Panc1 (cell line): Measurements from ENCODE around the gene SETDB1. TPM values are rescaled to one million over a fixed set of nuclear protein-coding genes. Genes with fewer than 3 reads are reported as not detected.

Source experiments
- ATAC-seq: fragments of 200-7000 bp; cut with Tn5 transposase; 2 replicates; pipeline ENCODE4 v1.9.1; 2020; ENCODE audit warnings: mild to moderate bottlenecking, moderate library complexity
- BruUV-seq: library from RNA; stranded (reverse); fragments of 400-500 nt; replicated peaks from 2 replicates; lab custom pipeline; 2021; lab: Mats Ljungman, UMichigan
- CTCF ChIA-PET: fragments of 300-600 bp; sonication (Branson Sonifier 250); formaldehyde crosslinking; loops from one replicate; lab custom pipeline; 2022; ENCODE audit warnings: antibody characterized with exemption; lab: Charles Lee
- POLR2A ChIA-PET: fragments of 300-600 bp; sonication (Branson Sonifier 250); formaldehyde crosslinking; loops from one replicate; lab custom pipeline; 2022; ENCODE audit warnings: antibody characterized with exemption; lab: Charles Lee
- DNase-seq: peaks from one replicate; pipeline ENCODE4 v3.0.0-alpha.2; 2010; ENCODE audit warnings: low read depth, low spot score
- H3K27ac ChIP-seq: 2 replicates; pipeline ENCODE4 v1.5.1; 2011; ENCODE audit warnings: mild to moderate bottlenecking, low read length, inconsistent platforms
- H3K27me3 ChIP-seq: fragments of 200-500 bp; sonication (Bioruptor generic); 2 replicates; pipeline ENCODE4 v1.6.0; 2014; ENCODE audit warnings: low read length, inconsistent platforms; ENCODE audit not compliant: control insufficient read depth, insufficient read depth
- H3K36me3 ChIP-seq: fragments of 200-500 bp; sonication (Bioruptor generic); 2 replicates; pipeline ENCODE4 v1.5.1; 2014; ENCODE audit warnings: inconsistent platforms, mild to moderate bottlenecking, low read length, moderate library complexity; ENCODE audit not compliant: control insufficient read depth, insufficient read depth
- H3K4me1 ChIP-seq: 2 replicates; pipeline ENCODE4 v1.5.1; 2011; ENCODE audit warnings: inconsistent platforms, mild to moderate bottlenecking, low read length, moderate library complexity; ENCODE audit not compliant: control insufficient read depth, insufficient read depth
- H3K4me3 ChIP-seq, 2 experiments: 2 replicates each; pipeline ENCODE4 v1.5.1; 2011 to 2012; ENCODE audit warnings: low read depth in 2 of 2, low read length in 2 of 2, mild to moderate bottlenecking in 2 of 2, inconsistent platforms in 1 of 2, moderate library complexity in 1 of 2
- H3K9me3 ChIP-seq: fragments of 200-500 bp; sonication (Bioruptor generic); 2 replicates; pipeline ENCODE4 v1.5.1; 2014; ENCODE audit warnings: low read depth, mild to moderate bottlenecking, inconsistent platforms, low read length, moderate library complexity; ENCODE audit not compliant: control insufficient read depth, insufficient read depth
- CTCF ChIP-seq: fragments of 450-650 bp; IDR thresholded peaks from 2 replicates; pipeline ENCODE4 v1.5.1; 2017; ENCODE audit warnings: mild to moderate bottlenecking
- POLR2AphosphoS5 ChIP-seq: IDR thresholded peaks from 2 replicates; pipeline ENCODE4 v1.6.1; 2012; ENCODE audit warnings: mild to moderate bottlenecking, low read depth, low read length, moderate library complexity
- REST ChIP-seq, 2 experiments: IDR thresholded peaks; 2 replicates each; pipeline ENCODE4 v1.6.1; 2011 to 2012; ENCODE audit warnings: low read depth in 2 of 2, control low read depth in 1 of 2, low read length in 1 of 2, mild to moderate bottlenecking in 1 of 2, moderate library complexity in 1 of 2; ENCODE audit not compliant: insufficient read depth in 1 of 2
- SIN3A ChIP-seq: IDR thresholded peaks from 2 replicates; pipeline ENCODE4 v1.6.1; 2012; ENCODE audit warnings: low read depth, mild to moderate bottlenecking, low read length, moderate library complexity, borderline replicate concordance; ENCODE audit not compliant: insufficient read depth
- TCF7L2 ChIP-seq: IDR thresholded peaks from 2 replicates; pipeline ENCODE4 v1.6.1; 2011; ENCODE audit warnings: mild to moderate bottlenecking, low read depth, low read length, inconsistent platforms
- in situ Hi-C: cut with HindIII; loops from 2 replicates; pipeline ENCODE4 v1.10.0; 2016; ENCODE audit warnings: low sequenced_read_pairs, low pct_unique_long_range_greater_than_20kb
- intact Hi-C: fragments of 100-400 bp; cut with micrococcal nuclease; formaldehyde crosslinking; loops from one replicate; pipeline ENCODE4 v1.10.0; 2022; ENCODE audit not compliant: unreplicated experiment
- total RNA-seq: library from RNA; stranded (reverse); gene quantifications from one replicate; pipeline ENCODE4 v1.2.1, GENCODE V29; 2021; ENCODE audit not compliant: unreplicated experiment

Gene SETDB1
- total RNA-seq, 1 experiment from 2014 or later, result 43.3 TPM

GRCh38 chr1:150967936-150968335, 41.8 kb downstream of the SETDB1 start:
- DNase-seq (no peak), ATAC-seq (no peak)
- Histone ChIP-seq H3K4me3 (no peak overlapping the region), H3K36me3 (peaks cover 37% of the 10 kb centered on the region), H3K27ac (no peak overlapping the region; the same call in 1 of the 2 replicates), H3K9me3 (no peaks in the 10 kb centered on the region), H3K27me3 (no peaks in the 10 kb centered on the region), H3K4me1 (peaks cover 35% of the 10 kb centered on the region)
- TF ChIP-seq REST (IDR thresholded peaks at IDR 0.05; ENCODE audit: insufficient read depth in 1 of 2, low read depth in 2 of 2, low read length in 1 of 2), result no peak
- TF ChIP-seq TCF7L2, result no peak
- TF ChIP-seq CTCF, result no peak
- TF ChIP-seq POLR2AphosphoS5, result no peak
- no peak for TF ChIP-seq SIN3A
- BruUV-seq, result no TSS peak
- intact Hi-C loops (no loop called here), in situ Hi-C loops (no loop called here)
- POLR2A ChIA-PET, result no interaction called here
- CTCF ChIA-PET, result no interaction called here

- Histone ChIP-seq H3K27me3 (no peaks in the 10 kb centered on the region), H3K4me1 (peaks cover 38% of the 10 kb centered on the region), H3K9me3 (no peaks in the 10 kb centered on the region), H3K36me3 (peaks cover 36% of the 10 kb centered on the region), H3K4me3 (no peak overlapping the region), H3K27ac (no peak overlapping the region; the same call in 1 of the 2 replicates)
- ATAC-seq (no peak), DNase-seq (no peak)
- in situ Hi-C loops (no loop called here), intact Hi-C loops (no loop called here)
- no TSS peak for BruUV-seq
- TF ChIP-seq SIN3A, result no peak
- ChIA-PET POLR2A (no interaction called here), CTCF (no interaction called here)
Measured at GRCh38 chr1:150968491-150968890, 42.3 kb downstream of the SETDB1 start.

GRCh38 chr1:150969626-150970025, 43.5 kb downstream of the SETDB1 start:
- no peak overlapping the region for H3K27ac ChIP-seq
- peaks cover 38% of the 10 kb centered on the region for H3K4me1 ChIP-seq
- H3K4me3 ChIP-seq, result no peak overlapping the region
- no TSS peak for BruUV-seq
- intact Hi-C loops, result no loop called here
- CTCF ChIA-PET, result no interaction called here
- peaks cover 30% of the 10 kb centered on the region for H3K36me3 ChIP-seq
- in situ Hi-C loops, result no loop called here
- POLR2A ChIA-PET, result no interaction called here
- DNase-seq, result no peak
- TF ChIP-seq SIN3A, result no peak
- TF ChIP-seq REST (IDR thresholded peaks at IDR 0.05; ENCODE audit: insufficient read depth in 1 of 2, low read depth in 2 of 2, low read length in 1 of 2), result no peak
- no peaks in the 10 kb centered on the region for H3K27me3 ChIP-seq
- no peaks in the 10 kb centered on the region for H3K9me3 ChIP-seq
- ATAC-seq, result no peak
